ENCODE data around the gene EMC1. TPM values are rescaled to one million over a fixed set of nuclear protein-coding genes. Genes with fewer than 3 reads are reported as not detected.

EMC1 gene
- total RNA-seq, 1 donor from 2014 or later: 67.9 TPM

DNA sequence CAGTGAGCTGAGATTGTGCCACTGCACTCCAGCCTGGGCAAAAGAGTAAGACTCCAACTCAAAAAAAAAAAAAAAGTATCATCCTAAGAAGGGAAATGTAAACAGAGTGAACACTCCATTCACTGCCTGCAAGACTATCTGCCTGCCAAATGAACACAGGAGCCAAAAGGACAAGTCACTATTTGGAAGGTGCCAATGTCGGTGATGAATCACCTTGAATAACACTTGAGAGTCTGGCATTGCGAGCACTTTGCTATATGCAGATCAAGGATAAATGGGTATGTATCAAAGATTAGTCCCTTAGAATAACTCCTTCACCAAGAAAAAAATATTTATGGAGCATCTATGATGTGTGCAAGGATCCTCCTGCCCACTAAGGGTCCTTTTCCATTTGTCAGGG, 47.9 kb downstream of the EMC1 start:
- H3K27ac Mint-ChIP-seq: no peak overlapping the region
- no peaks in the 10 kb centered on the region for H3K9me3 Mint-ChIP-seq
- no peak overlapping the region for H3K4me3 Mint-ChIP-seq
- peaks cover 46% of the 10 kb centered on the region for H3K4me1 Mint-ChIP-seq
- H3K36me3 Mint-ChIP-seq (ENCODE audit: low read depth): peaks cover 33% of the 10 kb centered on the region
- intact Hi-C loops (cut with micrococcal nuclease): no loop called here
- DNase-seq: no peak
- H3K27me3 Mint-ChIP-seq: no peaks in the 10 kb centered on the region

- intact Hi-C loops (cut with micrococcal nuclease): no loop called here
- H3K4me1 Mint-ChIP-seq: peaks cover 39% of the 10 kb centered on the region
- no peaks in the 10 kb centered on the region for H3K27me3 Mint-ChIP-seq
- peak overlapping the region; percentile 3 for H3K4me3 Mint-ChIP-seq
- peak overlapping the region; percentile 56 for H3K27ac Mint-ChIP-seq
- no peaks in the 10 kb centered on the region for H3K9me3 Mint-ChIP-seq
- H3K36me3 Mint-ChIP-seq (ENCODE audit: low read depth): peaks cover 39% of the 10 kb centered on the region
- DNase-seq: no peak
Observed at GRCh38 chr1:19202396-19202795, 48.9 kb downstream of the EMC1 start.

GRCh38 chr1:19199969-19200604, 51.2 kb downstream of the EMC1 start:
- DNase-seq: no peak
- no peaks in the 10 kb centered on the region for H3K9me3 Mint-ChIP-seq
- peaks cover 49% of the 10 kb centered on the region for H3K36me3 Mint-ChIP-seq (ENCODE audit: low read depth)
- peaks cover 25% of the 10 kb centered on the region for H3K4me1 Mint-ChIP-seq
- H3K4me3 Mint-ChIP-seq: no peak overlapping the region
- no peaks in the 10 kb centered on the region for H3K27me3 Mint-ChIP-seq
- H3K27ac Mint-ChIP-seq: no peak overlapping the region
- intact Hi-C loops (cut with micrococcal nuclease): no loop called here

GRCh38 chr1:19199329-19199968, 51.9 kb downstream of the EMC1 start:
- H3K36me3 Mint-ChIP-seq (ENCODE audit: low read depth): peaks cover 44% of the 10 kb centered on the region

DNA sequence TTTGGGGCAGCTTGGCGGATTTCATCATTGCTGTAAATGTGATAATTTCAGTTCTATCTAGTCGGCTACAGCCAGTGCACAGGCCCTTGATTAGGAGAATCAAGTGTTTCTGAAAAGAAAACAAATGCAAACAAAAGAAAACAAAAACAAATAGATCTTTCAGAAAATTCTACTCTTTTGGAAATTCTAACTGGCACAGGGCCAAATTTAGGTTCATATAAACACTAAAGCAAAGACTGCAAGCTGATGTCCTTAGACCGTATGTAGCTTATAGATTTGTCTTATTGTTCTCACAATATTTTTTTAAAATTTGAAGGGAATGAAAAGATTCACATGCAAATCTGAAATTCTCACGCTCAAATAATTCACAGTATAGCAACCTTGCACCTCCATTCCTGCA, 52.5 kb downstream of the EMC1 start:
- intact Hi-C loops (cut with micrococcal nuclease): no loop called here
- H3K36me3 Mint-ChIP-seq (ENCODE audit: low read depth): peaks cover 48% of the 10 kb centered on the region
- no peak for DNase-seq
- H3K27me3 Mint-ChIP-seq: no peaks in the 10 kb centered on the region
- no peak overlapping the region for H3K27ac Mint-ChIP-seq
- peaks cover 18% of the 10 kb centered on the region for H3K4me1 Mint-ChIP-seq
- H3K4me3 Mint-ChIP-seq: no peak overlapping the region
- H3K9me3 Mint-ChIP-seq: no peaks in the 10 kb centered on the region

More at GRCh38 chr1:19199329-19199968, 51.9 kb downstream of the EMC1 start:
- Mint-ChIP-seq H3K9me3 (no peaks in the 10 kb centered on the region), H3K4me3 (no peak overlapping the region), H3K27ac (no peak overlapping the region), H3K4me1 (peaks cover 19% of the 10 kb centered on the region), H3K27me3 (no peaks in the 10 kb centered on the region)
- intact Hi-C loops (cut with micrococcal nuclease): no loop called here
- DNase-seq: no peak

DNA sequence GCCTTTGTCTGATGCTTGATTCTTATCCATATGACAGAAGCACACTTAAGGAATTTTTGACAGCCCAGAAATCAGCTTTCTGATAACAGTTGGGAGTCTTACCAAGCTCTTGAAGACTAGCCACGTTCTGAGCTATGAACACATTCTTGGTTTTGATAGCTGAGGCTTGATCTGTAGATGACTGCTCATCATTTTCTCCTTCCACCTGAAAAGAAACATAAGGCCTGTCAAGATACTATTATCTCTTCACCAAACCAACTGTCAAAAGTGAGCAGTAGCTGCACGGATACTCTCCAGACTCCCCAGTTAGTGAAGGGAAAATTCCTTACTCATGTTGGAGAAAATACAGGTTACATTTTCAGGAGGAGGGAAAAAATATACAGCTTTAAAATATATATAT, 53.5 kb downstream of the EMC1 start:
- no peaks in the 10 kb centered on the region for H3K9me3 Mint-ChIP-seq
- peaks cover 57% of the 10 kb centered on the region for H3K36me3 Mint-ChIP-seq (ENCODE audit: low read depth)
- H3K27me3 Mint-ChIP-seq: no peaks in the 10 kb centered on the region
- peaks cover 11% of the 10 kb centered on the region for H3K4me1 Mint-ChIP-seq
- no peak overlapping the region for H3K27ac Mint-ChIP-seq
- no peak for DNase-seq
- no peak overlapping the region for H3K4me3 Mint-ChIP-seq
- intact Hi-C loops (cut with micrococcal nuclease): no loop called here

GRCh38 chr1:19196331-19196730, 55.0 kb downstream of the EMC1 start:
- Mint-ChIP-seq H3K27me3 (no peaks in the 10 kb centered on the region), H3K36me3 (ENCODE audit: low read depth) (peaks cover 67% of the 10 kb centered on the region), H3K4me1 (peaks cover 3% of the 10 kb centered on the region), H3K4me3 (no peak overlapping the region), H3K9me3 (no peaks in the 10 kb centered on the region), H3K27ac (no peak overlapping the region)
- DNase-seq: no peak
- intact Hi-C loops (cut with micrococcal nuclease): no loop called here

DNA sequence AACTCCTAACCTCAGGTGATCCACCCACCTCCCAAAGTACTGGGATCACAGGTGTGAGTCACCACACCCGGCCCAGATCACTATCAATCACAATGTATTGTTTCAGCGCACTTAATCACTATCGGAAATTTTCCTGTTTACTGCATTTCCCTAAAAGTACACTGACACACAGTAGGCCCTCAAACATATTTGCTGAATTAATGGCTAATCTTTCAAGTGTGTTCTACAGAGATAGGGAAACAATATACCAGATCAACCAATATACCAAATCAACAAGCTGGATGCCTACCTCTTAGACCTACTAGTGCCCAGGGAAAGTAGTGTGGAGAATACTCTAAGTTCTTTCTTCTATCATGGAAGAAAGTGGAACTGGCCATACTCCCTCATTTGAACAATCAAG, 58.3 kb downstream of the EMC1 start:
- intact Hi-C loops (cut with micrococcal nuclease): no loop called here

GRCh38 chr1:19191811-19192210, 59.5 kb downstream of the EMC1 start:
- H3K27ac Mint-ChIP-seq: no peak overlapping the region
- intact Hi-C loops (cut with micrococcal nuclease): no loop called here

More for the DNA sequence above, 58.3 kb downstream of the EMC1 start:
- peak overlapping the region; percentile 34 for H3K27ac Mint-ChIP-seq
- peaks cover 76% of the 10 kb centered on the region for H3K36me3 Mint-ChIP-seq (ENCODE audit: low read depth)
- H3K9me3 Mint-ChIP-seq: no peaks in the 10 kb centered on the region
- H3K27me3 Mint-ChIP-seq: no peaks in the 10 kb centered on the region
- peaks cover 7% of the 10 kb centered on the region for H3K4me1 Mint-ChIP-seq
- no peak for DNase-seq
- H3K4me3 Mint-ChIP-seq: no peak overlapping the region

DNA sequence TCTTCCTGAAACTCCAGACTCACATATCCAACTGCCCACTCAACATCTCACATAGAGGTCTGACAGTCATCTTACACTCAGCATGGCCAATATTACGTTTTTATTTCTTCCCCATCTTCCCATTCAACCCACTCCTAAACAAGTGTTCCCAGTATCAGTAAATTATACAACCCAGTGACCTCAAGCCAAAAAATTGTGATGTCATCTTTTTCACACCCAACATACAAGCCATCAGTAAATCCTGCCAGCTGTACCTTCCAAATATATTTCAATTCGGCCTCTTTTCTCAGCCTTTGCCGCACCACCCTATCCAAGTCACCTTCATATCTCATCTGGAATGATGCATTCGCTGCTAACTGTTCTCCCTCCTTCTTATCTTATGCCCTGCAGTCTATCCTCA, 60.9 kb downstream of the EMC1 start:
- Mint-ChIP-seq H3K9me3 (no peaks in the 10 kb centered on the region), H3K27ac (no peak overlapping the region), H3K36me3 (ENCODE audit: low read depth) (peaks cover 75% of the 10 kb centered on the region), H3K27me3 (no peaks in the 10 kb centered on the region), H3K4me1 (peaks cover 18% of the 10 kb centered on the region), H3K4me3 (no peak overlapping the region)
- intact Hi-C loops (cut with micrococcal nuclease): no loop called here
- no peak for DNase-seq

More at GRCh38 chr1:19191811-19192210, 59.5 kb downstream of the EMC1 start:
- no peaks in the 10 kb centered on the region for H3K9me3 Mint-ChIP-seq
- DNase-seq: no peak
- H3K4me3 Mint-ChIP-seq: no peak overlapping the region
- no peaks in the 10 kb centered on the region for H3K27me3 Mint-ChIP-seq
- peaks cover 8% of the 10 kb centered on the region for H3K4me1 Mint-ChIP-seq
- peaks cover 72% of the 10 kb centered on the region for H3K36me3 Mint-ChIP-seq (ENCODE audit: low read depth)

DNA sequence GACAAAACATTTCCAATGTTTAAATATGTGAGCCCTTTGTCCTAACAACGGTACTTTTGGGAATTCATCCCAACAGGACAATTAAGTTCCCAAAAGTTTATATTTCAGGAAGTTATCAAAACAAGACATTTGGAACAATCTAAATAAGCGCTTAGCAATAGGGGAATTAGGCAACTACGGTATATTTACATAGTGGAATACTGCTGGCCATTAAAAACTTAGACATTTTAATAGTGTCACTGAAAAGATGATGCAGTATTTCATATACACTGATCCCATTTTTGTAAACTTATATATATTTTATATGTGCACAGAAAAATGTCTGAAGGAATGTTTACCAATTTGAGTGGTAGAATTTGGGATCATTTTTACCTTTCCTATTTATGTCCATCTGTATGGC, 62.1 kb downstream of the EMC1 start:
- Mint-ChIP-seq H3K4me3 (no peak overlapping the region), H3K27me3 (no peaks in the 10 kb centered on the region), H3K9me3 (no peaks in the 10 kb centered on the region), H3K27ac (no peak overlapping the region), H3K4me1 (peaks cover 22% of the 10 kb centered on the region), H3K36me3 (ENCODE audit: low read depth) (peaks cover 81% of the 10 kb centered on the region)
- no peak for DNase-seq
- intact Hi-C loops (cut with micrococcal nuclease): loop anchor here (5.0 kb wide), 1 partner anchor 53 kb away; no protein-coding TSS in a partner anchor

GRCh38 chr1:19187852-19188251, 63.5 kb downstream of the EMC1 start:
- H3K27me3 Mint-ChIP-seq: no peaks in the 10 kb centered on the region
- peaks cover 22% of the 10 kb centered on the region for H3K4me1 Mint-ChIP-seq
- H3K36me3 Mint-ChIP-seq (ENCODE audit: low read depth): peaks cover 78% of the 10 kb centered on the region
- no peaks in the 10 kb centered on the region for H3K9me3 Mint-ChIP-seq
- DNase-seq: no peak
- peak overlapping the region; percentile 51 for H3K27ac Mint-ChIP-seq
- no peak overlapping the region for H3K4me3 Mint-ChIP-seq
- intact Hi-C loops (cut with micrococcal nuclease): loop anchor here (2.0 to 5.0 kb wide), 2 partner anchors 19 to 54 kb away; no protein-coding TSS in a partner anchor

DNA sequence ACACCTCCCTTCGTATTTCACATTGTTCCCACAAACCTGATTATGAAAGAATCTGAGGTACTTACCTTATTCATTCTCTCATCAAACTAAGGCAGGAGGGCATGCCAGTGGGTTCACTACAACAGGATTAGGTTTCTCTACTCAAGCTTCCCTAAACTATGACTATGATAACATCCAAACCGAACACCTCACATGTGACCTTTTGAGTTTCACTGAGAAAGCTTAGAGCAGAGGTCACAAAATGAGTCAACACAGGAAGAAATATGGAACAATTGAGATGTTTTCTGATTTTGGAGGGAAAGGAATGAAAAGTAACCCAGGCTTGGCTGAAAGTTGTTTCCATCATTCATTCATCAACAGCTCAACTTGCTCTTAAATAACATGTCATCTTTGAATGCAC, 65.3 kb downstream of the EMC1 start:
- intact Hi-C loops (cut with micrococcal nuclease): loop anchor here (1.0 to 5.0 kb wide), 4 partner anchors 17 to 56 kb away; no protein-coding TSS in a partner anchor
- H3K9me3 Mint-ChIP-seq: no peaks in the 10 kb centered on the region
- no peak for DNase-seq
- peak overlapping the region; percentile 88 for H3K27ac Mint-ChIP-seq
- peak overlapping the region; percentile 49 for H3K4me3 Mint-ChIP-seq
- peaks cover 78% of the 10 kb centered on the region for H3K36me3 Mint-ChIP-seq (ENCODE audit: low read depth)
- peaks cover 27% of the 10 kb centered on the region for H3K4me1 Mint-ChIP-seq
- H3K27me3 Mint-ChIP-seq: no peaks in the 10 kb centered on the region

- Mint-ChIP-seq H3K9me3 (peaks cover 3% of the 10 kb centered on the region), H3K36me3 (ENCODE audit: low read depth) (peaks cover 75% of the 10 kb centered on the region), H3K4me1 (peaks cover 39% of the 10 kb centered on the region), H3K4me3 (no peak overlapping the region), H3K27ac (no peak overlapping the region), H3K27me3 (no peaks in the 10 kb centered on the region)
- intact Hi-C loops (cut with micrococcal nuclease): no loop called here
- DNase-seq: no peak
Observed at GRCh38 chr1:19182223-19182622, 69.1 kb downstream of the EMC1 start.
